Measurements from ENCODE around the gene ARMC3. TPM values are rescaled to one million over a fixed set of nuclear protein-coding genes. Genes with fewer than 3 reads are reported as not detected.

Gene ARMC3
- total RNA-seq, 3 donors from 2014 or later: not detected

DNA sequence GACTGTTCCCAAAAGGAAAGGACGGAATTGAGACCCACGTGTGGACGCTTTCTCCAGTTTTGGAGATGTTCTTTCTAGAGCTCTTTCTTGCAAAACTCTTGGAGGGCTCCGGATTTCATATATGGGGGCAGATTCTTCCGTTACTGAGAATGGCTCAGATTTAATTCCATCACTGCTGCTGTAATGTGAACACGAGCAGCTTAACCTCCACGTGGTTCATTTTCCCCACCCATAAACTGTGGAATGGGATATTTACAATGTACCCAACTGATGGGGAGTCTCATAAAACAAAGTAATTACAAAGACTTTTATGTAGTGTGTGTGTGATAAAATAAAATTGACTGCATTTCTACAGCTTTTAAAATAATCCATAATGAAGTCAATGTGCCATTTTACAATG, 152.4 kb downstream of the ARMC3 start:
- Histone ChIP-seq H3K4me1 (ENCODE audit: low read depth) (no peaks in the 10 kb centered on the region), H3K36me3 (ENCODE audit: low read depth) (no peaks in the 10 kb centered on the region), H3K9me3 (no peaks in the 10 kb centered on the region), H3K4me3 (no peak overlapping the region)
- no peak for TF ChIP-seq CTCF (IDR thresholded peaks at IDR 0.05)
- ATAC-seq: no peak
- no peak for DNase-seq
- intact Hi-C loops (cut with DNase I, micrococcal nuclease): no loop called here

DNA sequence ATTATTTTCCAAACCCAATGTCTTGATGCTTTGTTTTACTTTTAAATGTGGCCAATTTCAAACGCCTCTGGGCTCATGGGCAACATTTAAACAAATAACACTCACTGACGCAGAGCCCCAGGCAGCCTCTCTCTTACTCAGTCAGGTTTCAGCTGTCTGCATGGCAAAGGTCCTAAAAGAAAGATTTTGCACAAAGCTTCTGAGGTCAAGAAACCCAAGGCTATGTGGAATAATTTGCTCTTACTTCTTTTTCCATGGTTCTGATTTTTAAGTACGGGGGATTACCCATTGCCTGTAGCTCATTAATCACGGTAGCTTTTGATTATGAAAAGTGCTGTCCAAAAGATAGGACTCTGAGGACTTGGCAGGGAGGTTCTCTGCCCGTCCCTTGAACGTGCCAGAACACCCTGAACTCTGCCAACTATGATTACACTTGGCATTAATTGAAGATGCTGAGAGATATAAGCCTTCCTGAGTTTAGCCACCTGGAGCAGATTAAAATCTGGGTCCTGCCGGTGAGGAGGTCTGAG, 153.4 kb downstream of the ARMC3 start:
- H3K36me3 ChIP-seq (ENCODE audit: low read depth): no peaks in the 10 kb centered on the region
- TF ChIP-seq CTCF (IDR thresholded peaks at IDR 0.05): no peak
- H3K4me3 ChIP-seq: no peak overlapping the region
- H3K9me3 ChIP-seq: no peaks in the 10 kb centered on the region
- H3K4me1 ChIP-seq (ENCODE audit: low read depth): no peaks in the 10 kb centered on the region
- DNase-seq (no peak), ATAC-seq (no peak)
- intact Hi-C loops (cut with DNase I, micrococcal nuclease): no loop called here

GRCh38 chr10:23081891-23082290, 154.0 kb downstream of the ARMC3 start:
- H3K4me3 ChIP-seq: no peak overlapping the region
- intact Hi-C loops (cut with DNase I, micrococcal nuclease): no loop called here
- ATAC-seq: peak; percentile 44

More at GRCh38 chr10:23081891-23082290, 154.0 kb downstream of the ARMC3 start:
- no peaks in the 10 kb centered on the region for H3K9me3 ChIP-seq
- no peak for TF ChIP-seq CTCF (IDR thresholded peaks at IDR 0.05)
- no peak for DNase-seq
- H3K4me1 ChIP-seq (ENCODE audit: low read depth): no peaks in the 10 kb centered on the region
- H3K36me3 ChIP-seq (ENCODE audit: low read depth): no peaks in the 10 kb centered on the region

Other genes starting within 250 kb of the ARMC3 start
- 10 to 100 TPM; 17.2 to 29.4 (median 21.2) TPM for gene PIP4K2A, start 213.5 kb upstream of the ARMC3 start, total RNA-seq
- 10 to 100 TPM; 35.1 to 49.8 (median 48.4) TPM for gene MSRB2, start 167.5 kb downstream of the ARMC3 start, total RNA-seq

Data from mucosa of descending colon (tissue), 3 donors.